Measurements from ENCODE around the gene CAMSAP3.

Gene CAMSAP3

GRCh38 chr19:7620442-7621412 is 25.1 kb downstream of the CAMSAP3 start:
- peaks cover 44% of the 10 kb centered on the region for H3K36me3 ChIP-seq (ENCODE audit: insufficient read depth, low read length)
- H3K27me3 ChIP-seq (ENCODE audit: insufficient read depth, low read length) = no peaks in the 10 kb centered on the region
- TF ChIP-seq CTCF (IDR thresholded peaks at IDR 0.05; ENCODE audit: low read length) (no peak), EZH2 (IDR thresholded peaks at IDR 0.05; ENCODE audit: borderline replicate concordance, low read length) (no peak)
- H4K20me1 ChIP-seq (ENCODE audit: insufficient read depth, low read length) = no peaks in the 10 kb centered on the region
- no peaks in the 10 kb centered on the region for H3K79me2 ChIP-seq (ENCODE audit: insufficient read depth, low read length)
- no peaks in the 10 kb centered on the region for H3K4me1 ChIP-seq (ENCODE audit: insufficient read depth, low read length, severe bottlenecking)
- H3K9me2 ChIP-seq (ENCODE audit: low read depth, low read length) = no peaks in the 10 kb centered on the region
- H3K9ac ChIP-seq (ENCODE audit: low read length) = no peak overlapping the region
- H3K4me2 ChIP-seq (ENCODE audit: low read length) = no peak overlapping the region
- no peaks in the 10 kb centered on the region for H3F3A ChIP-seq (ENCODE audit: insufficient read depth, low read length)
- H2AFZ ChIP-seq (ENCODE audit: low read length) = no peak overlapping the region
- no peak overlapping the region for H3K27ac ChIP-seq (ENCODE audit: low read depth, low read length, poor library complexity, severe bottlenecking)
- H3K9me3 ChIP-seq (ENCODE audit: low read length) = no peaks in the 10 kb centered on the region
- H3K4me3 ChIP-seq (ENCODE audit: low read depth, low read length, poor library complexity, severe bottlenecking) = no peak overlapping the region

DNA sequence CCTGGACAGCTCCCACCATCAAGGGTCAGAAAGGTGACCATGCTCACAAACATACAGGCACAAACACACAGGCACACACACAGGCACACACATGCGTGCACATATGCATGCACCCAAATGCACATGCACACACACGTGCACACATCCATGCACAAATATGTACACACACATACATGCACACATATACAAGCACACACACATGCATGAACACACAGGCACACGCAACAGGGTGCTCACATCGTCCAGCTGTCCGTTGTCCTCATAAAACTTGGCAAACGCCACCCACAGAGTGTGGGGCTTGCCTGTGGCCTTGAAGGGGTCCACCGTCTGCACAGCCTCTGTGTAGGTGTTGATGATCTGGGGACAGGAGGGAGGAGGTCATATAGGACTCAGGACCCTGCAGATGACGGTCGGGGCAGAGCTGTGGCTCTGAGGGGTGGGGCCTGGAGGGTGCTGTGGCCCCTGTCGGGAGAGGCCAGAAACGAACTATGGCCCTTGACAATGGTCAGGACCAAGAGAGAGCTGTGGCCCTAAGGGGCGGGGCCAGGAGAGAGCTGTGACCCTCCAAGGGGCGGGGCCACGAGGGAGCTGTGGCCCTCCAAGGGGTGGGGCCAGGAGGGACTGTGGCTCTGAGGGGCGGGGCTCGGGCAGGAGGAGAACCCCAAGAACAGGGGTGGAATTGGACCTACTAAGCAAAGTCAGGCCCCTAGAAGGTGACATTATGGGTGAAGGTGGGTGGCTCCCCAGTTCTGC is 27.4 kb downstream of the CAMSAP3 start:
- H2AFZ ChIP-seq (ENCODE audit: low read length) = no peak overlapping the region
- H3K4me1 ChIP-seq (ENCODE audit: insufficient read depth, low read length, severe bottlenecking) = peaks cover 4% of the 10 kb centered on the region
- no peaks in the 10 kb centered on the region for H3K9me3 ChIP-seq (ENCODE audit: low read length)
- no peaks in the 10 kb centered on the region for H3K27me3 ChIP-seq (ENCODE audit: insufficient read depth, low read length)
- H4K20me1 ChIP-seq (ENCODE audit: insufficient read depth, low read length) = no peaks in the 10 kb centered on the region
- peaks cover 6% of the 10 kb centered on the region for H3K79me2 ChIP-seq (ENCODE audit: insufficient read depth, low read length)
- H3K9ac ChIP-seq (ENCODE audit: low read length) = no peak overlapping the region
- H3K36me3 ChIP-seq (ENCODE audit: insufficient read depth, low read length) = peaks cover 56% of the 10 kb centered on the region
- TF ChIP-seq CTCF (IDR thresholded peaks at IDR 0.05; ENCODE audit: low read length) (no peak), EZH2 (IDR thresholded peaks at IDR 0.05; ENCODE audit: borderline replicate concordance, low read length) (no peak)
- no peaks in the 10 kb centered on the region for H3F3A ChIP-seq (ENCODE audit: insufficient read depth, low read length)
- no peak overlapping the region for H3K4me3 ChIP-seq (ENCODE audit: low read depth, low read length, poor library complexity, severe bottlenecking)
- no peak overlapping the region for H3K4me2 ChIP-seq (ENCODE audit: low read length)
- no peak overlapping the region for H3K27ac ChIP-seq (ENCODE audit: low read depth, low read length, poor library complexity, severe bottlenecking)
- H3K9me2 ChIP-seq (ENCODE audit: low read depth, low read length) = no peaks in the 10 kb centered on the region

GRCh38 chr19:7623725-7624603 is 28.3 kb downstream of the CAMSAP3 start:
- Histone ChIP-seq H3K4me1 (ENCODE audit: insufficient read depth, low read length, severe bottlenecking) (peaks cover 12% of the 10 kb centered on the region), H3K9me3 (ENCODE audit: low read length) (no peaks in the 10 kb centered on the region), H3K4me3 (ENCODE audit: low read depth, low read length, poor library complexity, severe bottlenecking) (no peak overlapping the region), H3K27me3 (ENCODE audit: insufficient read depth, low read length) (no peaks in the 10 kb centered on the region), H3K9ac (ENCODE audit: low read length) (no peak overlapping the region), H3K79me2 (ENCODE audit: insufficient read depth, low read length) (peaks cover 14% of the 10 kb centered on the region), H3K36me3 (ENCODE audit: insufficient read depth, low read length) (peaks cover 51% of the 10 kb centered on the region), H3K27ac (ENCODE audit: low read depth, low read length, poor library complexity, severe bottlenecking) (no peak overlapping the region), H4K20me1 (ENCODE audit: insufficient read depth, low read length) (no peaks in the 10 kb centered on the region), H3K4me2 (ENCODE audit: low read length) (no peak overlapping the region), H3K9me2 (ENCODE audit: low read depth, low read length) (no peaks in the 10 kb centered on the region), H3F3A (ENCODE audit: insufficient read depth, low read length) (no peaks in the 10 kb centered on the region), H2AFZ (ENCODE audit: low read length) (no peak overlapping the region)
- TF ChIP-seq EZH2 (IDR thresholded peaks at IDR 0.05; ENCODE audit: borderline replicate concordance, low read length) (no peak), CTCF (IDR thresholded peaks at IDR 0.05; ENCODE audit: low read length) (no peak)
